DMS114 treated with DMSO at 0.1 percent for 48 hours (cell line): ENCODE measurements around the gene TCHHL1.
"Not testable (repeated sequence)": the region's sequence is repeated elsewhere in the genome, so short reads cannot be mapped to it uniquely, and the experiment has no call there.

Experiments used
- DNase-seq: peaks from one replicate; lab custom pipeline; 2025; ENCODE audit not compliant: unreplicated experiment; lab: John Stamatoyannopoulos, UW

The TCHHL1 gene

GRCh38 chr1:152096931-152097330 is 8.1 kb upstream of the TCHHL1 start:
- no peak for DNase-seq

GRCh38 chr1:152086760-152087159 is 2.1 kb downstream of the TCHHL1 start:
- no peak for DNase-seq

GRCh38 chr1:152084853-152085252 is 4.0 kb downstream of the TCHHL1 start:
- no peak for DNase-seq

- DNase-seq = not testable (repeated sequence)
These were observed 7.8 kb downstream of the TCHHL1 start for GRCh38 chr1:152081026-152081425.

GRCh38 chr1:152080494-152080893 is 8.4 kb downstream of the TCHHL1 start:
- not testable (repeated sequence) for DNase-seq

- DNase-seq = no peak
These were observed 9.9 kb downstream of the TCHHL1 start for GRCh38 chr1:152078831-152079441.

GRCh38 chr1:152072311-152072710 is 16.6 kb downstream of the TCHHL1 start:
- no peak for DNase-seq

- DNase-seq = no peak
These were observed 17.7 kb downstream of the TCHHL1 start for GRCh38 chr1:152071123-152071522.

- DNase-seq = no peak
These were observed 20.9 kb downstream of the TCHHL1 start for GRCh38 chr1:152067929-152068328.

GRCh38 chr1:152067150-152067549 is 21.7 kb downstream of the TCHHL1 start:
- DNase-seq = no peak

- no peak for DNase-seq
These were observed 26.9 kb downstream of the TCHHL1 start for GRCh38 chr1:152061952-152062351.

- peak; percentile 61 for DNase-seq
These were observed 35.5 kb downstream of the TCHHL1 start for GRCh38 chr1:152053375-152053774.

GRCh38 chr1:152052606-152053005 is 36.3 kb downstream of the TCHHL1 start:
- peak; percentile 75 for DNase-seq

GRCh38 chr1:152050886-152051675 is 37.8 kb downstream of the TCHHL1 start:
- no peak for DNase-seq

- no peak for DNase-seq
These were observed 39.4 kb downstream of the TCHHL1 start for GRCh38 chr1:152049291-152050083.

- no peak for DNase-seq
These were observed 40.4 kb downstream of the TCHHL1 start for GRCh38 chr1:152048416-152049009.

- peak; percentile 54 for DNase-seq
These were observed 41.0 kb downstream of the TCHHL1 start for GRCh38 chr1:152047730-152048415.

- DNase-seq = no peak
These were observed 41.5 kb downstream of the TCHHL1 start for GRCh38 chr1:152047413-152047729.

- DNase-seq = no peak
These were observed 44.5 kb downstream of the TCHHL1 start for GRCh38 chr1:152044386-152044785.

GRCh38 chr1:152043870-152044269 is 45.0 kb downstream of the TCHHL1 start:
- DNase-seq = no peak

- no peak for DNase-seq
These were observed 46.8 kb downstream of the TCHHL1 start for GRCh38 chr1:152042030-152042429.
